Mesendoderm (in vitro differentiated cells): ENCODE results near the gene TRIM50.
"Not testable (repeated sequence)": the region's sequence is repeated elsewhere in the genome, so short reads cannot be mapped to it uniquely, and the experiment has no call there.

Experiments
- DNase-seq: peaks from one replicate; pipeline ENCODE4 v3.0.0; 2013
- H2AK5ac ChIP-seq: 2 replicates; pipeline ENCODE4 v1.6.1; 2013; ENCODE audit warnings: low read length, inconsistent platforms
- H2BK120ac ChIP-seq: 2 replicates; pipeline ENCODE4 v1.6.1; 2013; ENCODE audit warnings: low read depth, mild to moderate bottlenecking, low read length, moderate library complexity, mixed read lengths
- H2BK15ac ChIP-seq: replicated peaks from 2 replicates; pipeline ENCODE4 v1.6.1; 2013; ENCODE audit warnings: low read depth, mild to moderate bottlenecking, moderate library complexity
- H2BK5ac ChIP-seq: 2 replicates; pipeline ENCODE4 v1.6.1; 2013; ENCODE audit warnings: low read length, inconsistent platforms
- H3K18ac ChIP-seq: 2 replicates; pipeline ENCODE4 v1.6.1; 2013; ENCODE audit warnings: mild to moderate bottlenecking, low read length, mixed read lengths
- H3K23ac ChIP-seq: one replicate; pipeline ENCODE4 v1.6.1; 2013; ENCODE audit warnings: low read length
- H3K27ac ChIP-seq: 2 replicates; pipeline ENCODE4 v1.5.1; 2013; ENCODE audit warnings: low read depth, mild to moderate bottlenecking, inconsistent platforms, low read length, moderate library complexity
- H3K27me3 ChIP-seq: 2 replicates; pipeline ENCODE4 v1.6.1; 2013; ENCODE audit warnings: low read length, control low read depth, mild to moderate bottlenecking, inconsistent platforms; ENCODE audit not compliant: insufficient read depth, poor library complexity
- H3K36me3 ChIP-seq: 2 replicates; pipeline ENCODE4 v1.6.1; 2013; ENCODE audit warnings: low read length, inconsistent platforms; ENCODE audit not compliant: control insufficient read depth, insufficient read depth
- H3K4ac ChIP-seq: one replicate; pipeline ENCODE4 v1.6.1; 2013; ENCODE audit warnings: low read depth, mild to moderate bottlenecking, low read length, moderate library complexity
- H3K4me1 ChIP-seq: 2 replicates; pipeline ENCODE4 v1.6.1; 2013; ENCODE audit warnings: low read depth, low read length, inconsistent platforms; ENCODE audit not compliant: control insufficient read depth
- H3K4me2 ChIP-seq: 2 replicates; pipeline ENCODE4 v1.6.1; 2013; ENCODE audit warnings: low read length
- H3K4me3 ChIP-seq: 2 replicates; pipeline ENCODE4 v1.5.1; 2013; ENCODE audit warnings: mild to moderate bottlenecking, low read length
- H3K56ac ChIP-seq: one replicate; pipeline ENCODE4 v1.6.1; 2013; ENCODE audit warnings: low read length
- H3K79me1 ChIP-seq: 2 replicates; pipeline ENCODE4 v1.6.1; 2013; ENCODE audit warnings: low read length, inconsistent platforms
- H3K79me2 ChIP-seq: 2 replicates; pipeline ENCODE4 v1.6.1; 2013; ENCODE audit warnings: mild to moderate bottlenecking, low read length; ENCODE audit not compliant: control insufficient read depth, insufficient read depth
- H3K9ac ChIP-seq: 2 replicates; pipeline ENCODE4 v1.6.1; 2013; ENCODE audit warnings: low read length, inconsistent platforms
- H4K5ac ChIP-seq: one replicate; pipeline ENCODE4 v1.6.1; 2013; ENCODE audit warnings: low read length
- H4K8ac ChIP-seq: one replicate; pipeline ENCODE4 v1.6.1; 2013; ENCODE audit warnings: low read depth, mild to moderate bottlenecking, control low read depth, low read length, moderate library complexity
- WGBS: extraction: QIAGEN DNeasy Blood & Tissue Kit; methylation state at CpG from one replicate; pipeline ENCODE4 v1.1.7; 2013; ENCODE audit warnings: low lambda C conversion rate, missing lambda C conversion rate; ENCODE audit not compliant: insufficient coverage; ENCODE audit errors: extremely low coverage; 5-methylcytosine and 5-hydroxymethylcytosine counted together

Gene TRIM50

DNA sequence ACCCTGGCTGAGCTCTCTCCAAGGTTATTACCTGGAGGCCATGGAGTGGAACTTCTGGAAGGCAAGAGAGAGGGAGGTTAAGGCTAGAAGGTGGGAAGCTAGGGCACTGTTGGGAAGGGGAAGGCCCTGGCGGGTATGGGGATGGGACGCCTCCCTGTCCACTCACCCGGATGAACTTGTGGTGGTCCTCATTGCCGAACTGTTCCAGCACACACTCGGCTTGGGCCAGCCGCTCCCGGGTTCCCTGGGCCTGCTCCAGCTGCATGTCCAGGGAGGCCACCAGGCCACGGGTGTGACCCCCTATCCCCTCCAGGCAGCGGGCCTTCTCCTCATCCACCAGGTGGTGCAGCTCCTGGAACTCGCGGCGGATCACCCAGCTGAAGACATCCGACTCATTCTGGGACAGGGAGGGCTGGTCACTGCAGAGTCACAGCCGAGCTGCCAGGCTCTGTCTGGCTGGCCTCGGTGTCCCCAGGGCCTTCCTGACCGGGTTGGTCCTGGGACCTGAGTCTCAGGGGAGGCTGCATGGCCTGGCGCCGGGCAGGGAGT, 9.2 kb downstream of the TRIM50 start:
- not testable (repeated sequence) for H3K4me1 ChIP-seq, H2AK5ac ChIP-seq, H4K8ac ChIP-seq, H3K79me1 ChIP-seq, H3K36me3 ChIP-seq, H3K23ac ChIP-seq, H2BK15ac ChIP-seq, H3K18ac ChIP-seq, H3K4ac ChIP-seq, H3K79me2 ChIP-seq, H3K4me3 ChIP-seq, H3K56ac ChIP-seq, H2BK120ac ChIP-seq, H3K27me3 ChIP-seq, H3K4me2 ChIP-seq, H4K5ac ChIP-seq, H3K27ac ChIP-seq, H2BK5ac ChIP-seq, H3K9ac ChIP-seq
- no CpG with 5 or more reads among the region's 18 CpGs for WGBS
- peak; percentile 41 for DNase-seq

DNA sequence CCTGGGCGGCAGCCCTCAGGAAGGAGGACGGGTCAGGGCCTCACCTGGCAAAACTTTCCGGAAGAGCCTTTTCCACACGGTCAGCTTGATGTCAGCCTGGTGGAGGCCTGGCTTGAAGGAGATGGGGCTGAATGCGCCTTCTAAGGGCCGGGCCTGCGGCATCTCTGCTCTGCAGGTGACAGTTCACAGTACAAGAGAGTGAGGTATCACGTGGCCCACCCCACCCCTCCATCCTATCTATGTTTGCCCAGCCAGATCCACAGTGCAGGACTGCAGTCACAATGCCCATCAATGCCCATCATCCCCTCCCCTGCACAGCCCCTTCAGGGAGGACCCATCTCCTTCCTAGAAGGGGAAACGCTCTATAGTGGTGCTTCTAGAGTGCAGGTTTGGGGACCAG, 11.4 kb downstream of the TRIM50 start:
- Histone ChIP-seq H4K5ac (no peak overlapping the region), H3K36me3 (no peaks in the 10 kb centered on the region), H2BK15ac (no peak overlapping the region), H3K56ac (no peak overlapping the region), H3K23ac (no peak overlapping the region), H3K4me2 (no peak overlapping the region), H3K18ac (no peak overlapping the region), H3K4me3 (no peak overlapping the region), H3K79me2 (no peaks in the 10 kb centered on the region), H2BK120ac (no peak overlapping the region), H3K27ac (no peak overlapping the region), H2BK5ac (no peak overlapping the region), H3K9ac (no peak overlapping the region), H3K79me1 (no peaks in the 10 kb centered on the region), H3K4me1 (no peaks in the 10 kb centered on the region), H3K27me3 (no peaks in the 10 kb centered on the region), H2AK5ac (no peak overlapping the region), H3K4ac (no peak overlapping the region), H4K8ac (no peak overlapping the region)
- no CpG with 5 or more reads among the region's 9 CpGs for WGBS
- DNase-seq = no peak

DNA sequence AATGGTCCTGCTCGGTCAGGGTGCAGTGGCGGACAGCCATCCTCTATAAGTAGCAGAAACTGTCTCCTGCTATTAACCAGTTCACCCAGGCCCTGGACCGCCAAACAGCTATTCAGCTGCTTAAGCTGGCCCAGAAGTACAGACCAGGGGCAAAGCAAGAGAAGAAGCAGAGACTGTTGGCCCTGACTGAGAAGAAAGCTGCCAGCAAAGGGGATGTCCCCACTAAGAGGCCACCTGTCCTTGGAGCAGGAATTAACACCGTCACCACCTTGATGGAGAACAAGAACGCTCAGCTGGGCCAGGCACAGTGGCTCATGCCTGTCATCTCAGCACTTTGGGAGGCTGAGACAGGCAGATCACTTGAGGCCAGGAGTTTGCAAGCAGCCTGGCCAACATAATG, 13.6 kb downstream of the TRIM50 start:
- Histone ChIP-seq H3K18ac (no peak overlapping the region), H3K79me1 (no peaks in the 10 kb centered on the region), H2BK15ac (no peak overlapping the region), H2BK120ac (no peak overlapping the region), H3K27me3 (no peaks in the 10 kb centered on the region), H2AK5ac (no peak overlapping the region), H3K56ac (no peak overlapping the region), H3K4me1 (no peaks in the 10 kb centered on the region), H3K9ac (no peak overlapping the region), H3K79me2 (no peaks in the 10 kb centered on the region), H3K4me3 (no peak overlapping the region), H2BK5ac (no peak overlapping the region), H3K36me3 (no peaks in the 10 kb centered on the region), H4K5ac (no peak overlapping the region), H3K4me2 (no peak overlapping the region), H3K23ac (no peak overlapping the region), H4K8ac (no peak overlapping the region), H3K4ac (no peak overlapping the region), H3K27ac (no peak overlapping the region)
- DNase-seq = no peak
- WGBS = no CpG with 5 or more reads among the region's 5 CpGs

DNA sequence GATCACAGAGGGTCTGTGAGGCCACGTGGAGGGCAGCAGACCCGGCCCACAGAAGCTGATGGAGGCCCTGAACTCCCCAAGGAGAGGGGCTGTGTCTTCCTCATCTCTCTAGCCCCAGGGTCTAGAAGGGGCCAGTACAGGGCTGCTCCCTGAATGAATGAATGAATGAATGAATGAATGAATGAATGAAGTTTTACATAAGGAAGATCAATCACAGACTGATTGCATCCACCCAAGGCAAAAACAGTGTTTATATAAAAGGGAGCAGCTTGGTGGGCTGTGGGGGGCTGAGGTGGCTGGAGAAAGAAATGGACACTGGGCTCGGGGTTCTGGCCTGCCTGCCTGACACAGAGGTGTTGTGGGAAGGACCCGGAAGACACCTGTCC, 14.4 kb downstream of the TRIM50 start:
- H2BK5ac ChIP-seq = no peak overlapping the region
- H3K4ac ChIP-seq = no peak overlapping the region
- H2AK5ac ChIP-seq = no peak overlapping the region
- H3K23ac ChIP-seq = no peak overlapping the region
- no peak overlapping the region for H3K27ac ChIP-seq
- H3K18ac ChIP-seq = no peak overlapping the region
- no peak overlapping the region for H2BK120ac ChIP-seq
- no peak overlapping the region for H3K4me3 ChIP-seq
- H3K27me3 ChIP-seq = no peaks in the 10 kb centered on the region
- no peak overlapping the region for H3K4me2 ChIP-seq
- no peak overlapping the region for H3K56ac ChIP-seq
- H3K9ac ChIP-seq = no peak overlapping the region
- no peak overlapping the region for H4K8ac ChIP-seq
- H3K4me1 ChIP-seq = no peaks in the 10 kb centered on the region
- whole genome bisulfite sequencing = no CpG with 5 or more reads among the region's 4 CpGs
- no peak overlapping the region for H4K5ac ChIP-seq
- H3K36me3 ChIP-seq = no peaks in the 10 kb centered on the region
- no peaks in the 10 kb centered on the region for H3K79me2 ChIP-seq
- no peak overlapping the region for H2BK15ac ChIP-seq
- no peak for DNase-seq
- H3K79me1 ChIP-seq = no peaks in the 10 kb centered on the region

DNA sequence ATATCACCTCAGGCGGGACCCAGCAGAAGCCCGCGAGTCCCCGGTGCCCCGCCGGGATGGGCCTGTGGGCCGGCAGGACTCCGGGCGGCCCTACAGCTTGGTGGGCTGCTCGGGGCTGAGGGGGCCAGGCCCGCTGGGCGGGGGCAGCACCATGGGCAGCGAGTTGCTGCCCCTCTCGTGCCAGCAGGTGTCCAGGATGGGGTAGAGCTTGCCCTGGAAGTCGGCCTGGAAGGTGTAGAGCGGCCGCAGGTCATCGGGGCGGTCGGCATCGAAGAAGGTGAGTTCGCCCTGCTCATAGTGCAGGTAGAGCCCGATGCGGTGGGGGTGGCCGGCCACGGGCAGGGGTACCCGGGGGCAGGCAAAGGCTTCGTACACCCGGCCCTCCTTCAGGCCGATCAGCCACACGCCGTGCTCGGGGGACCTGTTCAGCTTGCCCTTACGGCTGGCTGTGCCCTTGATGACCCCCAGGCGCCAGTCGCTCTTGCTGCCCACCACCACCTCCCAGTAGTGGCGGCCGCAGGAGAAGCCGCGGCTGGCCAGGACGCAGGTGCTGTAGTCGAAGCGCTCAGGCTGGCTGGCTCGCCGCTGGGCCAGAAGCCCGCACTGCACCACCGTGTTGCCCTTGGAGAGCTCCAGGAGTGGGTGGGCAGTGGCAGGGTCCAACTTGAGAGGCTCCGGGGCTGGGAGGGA, 14.9 kb downstream of the TRIM50 start:
- no peak overlapping the region for H2BK15ac ChIP-seq
- no peak overlapping the region for H3K18ac ChIP-seq
- H3K56ac ChIP-seq = no peak overlapping the region
- no peak for DNase-seq
- H2BK120ac ChIP-seq = no peak overlapping the region
- H2AK5ac ChIP-seq = no peak overlapping the region
- H3K4ac ChIP-seq = no peak overlapping the region
- no peak overlapping the region for H3K23ac ChIP-seq
- no peaks in the 10 kb centered on the region for H3K4me1 ChIP-seq
- H4K8ac ChIP-seq = no peak overlapping the region
- no peak overlapping the region for H2BK5ac ChIP-seq
- H4K5ac ChIP-seq = no peak overlapping the region
- WGBS = no CpG with 5 or more reads among the region's 48 CpGs
- no peak overlapping the region for H3K4me3 ChIP-seq
- no peaks in the 10 kb centered on the region for H3K79me1 ChIP-seq
- peaks cover 4% of the 10 kb centered on the region for H3K79me2 ChIP-seq
- H3K27me3 ChIP-seq = no peaks in the 10 kb centered on the region
- no peaks in the 10 kb centered on the region for H3K36me3 ChIP-seq
- H3K27ac ChIP-seq = no peak overlapping the region
- H3K4me2 ChIP-seq = no peak overlapping the region
- no peak overlapping the region for H3K9ac ChIP-seq

DNA sequence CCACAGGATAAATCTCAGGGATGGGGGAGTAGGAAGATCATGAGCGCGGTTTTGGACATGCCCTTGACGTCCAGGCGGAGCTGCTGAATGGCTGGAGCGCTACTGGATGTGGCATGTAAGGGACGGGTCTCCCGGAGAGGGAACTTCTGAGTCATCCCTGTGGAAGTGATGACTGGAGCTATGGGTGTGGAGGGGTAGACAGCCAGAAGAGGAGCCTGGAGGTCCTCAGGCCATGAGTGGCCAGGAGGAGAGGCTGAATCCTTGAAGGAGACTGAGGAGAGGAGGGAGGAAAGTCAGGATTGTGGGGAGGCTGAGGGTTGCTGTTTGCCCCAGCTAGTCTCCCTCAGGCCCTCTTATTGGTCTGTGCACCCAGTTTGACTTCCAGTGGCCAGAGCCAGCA, 16.5 kb downstream of the TRIM50 start:
- not testable (repeated sequence) for H2BK5ac ChIP-seq, H3K4me3 ChIP-seq, H3K4me2 ChIP-seq, H3K27ac ChIP-seq, H3K9ac ChIP-seq, DNase-seq, H2BK120ac ChIP-seq, H2BK15ac ChIP-seq, H3K36me3 ChIP-seq, H2AK5ac ChIP-seq, H3K56ac ChIP-seq, H3K27me3 ChIP-seq, H3K23ac ChIP-seq, H4K8ac ChIP-seq, H3K79me1 ChIP-seq, H3K4ac ChIP-seq, H4K5ac ChIP-seq, H3K18ac ChIP-seq, H3K4me1 ChIP-seq
- no CpG with 5 or more reads among the region's 7 CpGs for WGBS
- peaks cover 16% of the 10 kb centered on the region for H3K79me2 ChIP-seq
